Measurements from ENCODE around the gene GRAMD2A. TPM values are rescaled to one million over a fixed set of nuclear protein-coding genes. Genes with fewer than 3 reads are reported as not detected.

GRAMD2A gene
- total and polyA plus RNA-seq, 10 of the 15 experiments (the other 5 are each of a cell fraction or from before 2014, with no cell fraction given): 0.02 to 0.35 TPM; not detected in 8

GRCh38 chr15:72231066-72231832 lies 33.7 kb upstream of the GRAMD2A start, which contains the start of gene PKM (continued):
- TF ChIP-seq, protein P1, sequence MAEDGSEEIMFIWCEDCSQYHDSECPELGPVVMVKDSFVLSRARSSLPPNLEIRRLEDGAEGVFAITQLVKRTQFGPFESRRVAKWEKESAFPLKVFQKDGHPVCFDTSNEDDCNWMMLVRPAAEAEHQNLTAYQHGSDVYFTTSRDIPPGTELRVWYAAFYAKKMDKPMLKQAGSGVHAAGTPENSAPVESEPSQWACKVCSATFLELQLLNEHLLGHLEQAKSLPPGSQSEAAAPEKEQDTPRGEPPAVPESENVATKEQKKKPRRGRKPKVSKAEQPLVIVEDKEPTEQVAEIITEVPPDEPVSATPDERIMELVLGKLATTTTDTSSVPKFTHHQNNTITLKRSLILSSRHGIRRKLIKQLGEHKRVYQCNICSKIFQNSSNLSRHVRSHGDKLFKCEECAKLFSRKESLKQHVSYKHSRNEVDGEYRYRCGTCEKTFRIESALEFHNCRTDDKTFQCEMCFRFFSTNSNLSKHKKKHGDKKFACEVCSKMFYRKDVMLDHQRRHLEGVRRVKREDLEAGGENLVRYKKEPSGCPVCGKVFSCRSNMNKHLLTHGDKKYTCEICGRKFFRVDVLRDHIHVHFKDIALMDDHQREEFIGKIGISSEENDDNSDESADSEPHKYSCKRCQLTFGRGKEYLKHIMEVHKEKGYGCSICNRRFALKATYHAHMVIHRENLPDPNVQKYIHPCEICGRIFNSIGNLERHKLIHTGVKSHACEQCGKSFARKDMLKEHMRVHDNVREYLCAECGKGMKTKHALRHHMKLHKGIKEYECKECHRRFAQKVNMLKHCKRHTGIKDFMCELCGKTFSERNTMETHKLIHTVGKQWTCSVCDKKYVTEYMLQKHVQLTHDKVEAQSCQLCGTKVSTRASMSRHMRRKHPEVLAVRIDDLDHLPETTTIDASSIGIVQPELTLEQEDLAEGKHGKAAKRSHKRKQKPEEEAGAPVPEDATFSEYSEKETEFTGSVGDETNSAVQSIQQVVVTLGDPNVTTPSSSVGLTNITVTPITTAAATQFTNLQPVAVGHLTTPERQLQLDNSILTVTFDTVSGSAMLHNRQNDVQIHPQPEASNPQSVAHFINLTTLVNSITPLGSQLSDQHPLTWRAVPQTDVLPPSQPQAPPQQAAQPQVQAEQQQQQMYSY (CRISPR knock-in tag; IDR thresholded peaks at IDR 0.05): no peak
- TF ChIP-seq ZBED1 (IDR thresholded peaks at IDR 0.05; ENCODE audit: borderline replicate concordance) (peak; percentile 47; the same call in 1 of the 2 replicates), FOXK2 (IDR thresholded peaks at IDR 0.05) (no peak), SMAD1 (IDR thresholded peaks at IDR 0.05; ENCODE audit: low read depth, partially characterized antibody) (no peak), POLR2AphosphoS2 (IDR thresholded peaks at IDR 0.05; ENCODE audit: low read depth, low read length) (peak; percentile 99), BMI1 (IDR thresholded peaks at IDR 0.05; ENCODE audit: borderline replicate concordance) (no peak), NFIC (IDR thresholded peaks at IDR 0.05; ENCODE audit: low read depth, low read length) (no peak), TCF12 (IDR thresholded peaks at IDR 0.05; ENCODE audit: low read depth, low read length) (peak; percentile 93; the same call in 1 of the 2 replicates), NR2C1 (IDR thresholded peaks at IDR 0.05) (peak; percentile 79), ZBTB4 (CRISPR knock-in tag; IDR thresholded peaks at IDR 0.05) (no peak), FOS (IDR thresholded peaks at IDR 0.05; ENCODE audit: borderline replicate concordance, extremely low read depth, insufficient read length) (no peak), MYC (IDR thresholded peaks at IDR 0.05; ENCODE audit: insufficient read depth, insufficient read length, insufficient replicate concordance, low read length, severe bottlenecking) (peak; percentile 8), RBBP5 (conservative IDR thresholded peaks at IDR 0.05) (no peak), SREBF1 (IDR thresholded peaks at IDR 0.05; ENCODE audit: low read length) (no peak), WRNIP1 (IDR thresholded peaks at IDR 0.05; ENCODE audit: borderline replicate concordance, low read depth, low read length) (no peak), EGR1 (IDR thresholded peaks at IDR 0.05; ENCODE audit: borderline replicate concordance in 1 of 2, low read depth in 2 of 2, low read length in 2 of 2) (peak in 1 of 2 experiments; percentile 14; a peak in 1 of 3 replicates), SIN3A (IDR thresholded peaks at IDR 0.05; ENCODE audit: low read depth, low read length) (no peak), BACH1 (IDR thresholded peaks at IDR 0.05; ENCODE audit: borderline replicate concordance) (peak; percentile 86; the same call in 1 of the 2 replicates), ASH2L (IDR thresholded peaks at IDR 0.05; ENCODE audit: borderline replicate concordance, low read depth) (peak; percentile 58; the same call in 1 of the 2 replicates), HSF1 (IDR thresholded peaks at IDR 0.05; ENCODE audit: low read depth, low read length) (peak; percentile 60; the same call in 1 of the 2 replicates), CREM (IDR thresholded peaks at IDR 0.05; ENCODE audit: low read depth) (peak; percentile 74), ZNF622 (IDR thresholded peaks at IDR 0.05) (no peak), RUNX3 (IDR thresholded peaks at IDR 0.05; ENCODE audit: low read length) (no peak)
